Subcutaneous abdominal adipose tissue (tissue), 5 donors: ENCODE measurements around the gene ARL8A.
"Not testable (repeated sequence)": the region's sequence is repeated elsewhere in the genome, so short reads cannot be mapped to it uniquely, and the experiment has no call there.

ENCODE experiments used
- H3K27ac ChIP-seq: one replicate; pipeline ENCODE4 v1.7.0; 2013; ENCODE audit warnings: low read depth, mild to moderate bottlenecking, inconsistent platforms, low read length, moderate library complexity
- H3K27me3 ChIP-seq, 5 donors: one replicate each; pipeline ENCODE4 v1.7.0; 2013; ENCODE audit warnings: low read length in 5 of 5, inconsistent platforms in 1 of 5; ENCODE audit not compliant: control insufficient read depth in 5 of 5, insufficient read depth in 4 of 5
- H3K36me3 ChIP-seq, 5 donors: one replicate each; pipeline ENCODE4 v1.7.0; 2013; ENCODE audit warnings: low read length in 5 of 5; ENCODE audit not compliant: control insufficient read depth in 5 of 5, insufficient read depth in 5 of 5
- H3K4me1 ChIP-seq, 5 donors: one replicate each; pipeline ENCODE4 v1.7.0; 2013; ENCODE audit warnings: low read length in 5 of 5, mild to moderate bottlenecking in 3 of 5, moderate library complexity in 1 of 5; ENCODE audit not compliant: control insufficient read depth in 5 of 5, insufficient read depth in 5 of 5
- H3K4me3 ChIP-seq, 5 donors: one replicate each; pipeline ENCODE4 v1.7.0; 2013; ENCODE audit warnings: low read length in 5 of 5, low read depth in 1 of 5
- H3K9ac ChIP-seq, 5 donors: one replicate each; pipeline ENCODE4 v1.7.0; 2013; ENCODE audit warnings: low read length in 5 of 5, mild to moderate bottlenecking in 4 of 5, moderate library complexity in 3 of 5
- H3K9me3 ChIP-seq, 5 donors: one replicate each; pipeline ENCODE4 v1.7.0; 2013; ENCODE audit warnings: low read length in 5 of 5; ENCODE audit not compliant: control insufficient read depth in 5 of 5
- donor health status: healthy.
- donor health status: healthy.
- donor health status: healthy.
- donor health status: healthy.
- donor health status: healthy.

Gene ARL8A

GRCh38 chr1:202113690-202114300 lies 30.7 kb downstream of the ARL8A start:
- H3K4me3 ChIP-seq: no peak overlapping the region
- H3K9ac ChIP-seq: no peak overlapping the region
- H3K36me3 ChIP-seq: no peaks in the 10 kb centered on the region
- H3K27me3 ChIP-seq: no peaks in the 10 kb centered on the region
- no peaks in the 10 kb centered on the region for H3K9me3 ChIP-seq
- no peak overlapping the region for H3K27ac ChIP-seq
- H3K4me1 ChIP-seq: peaks cover 0 to 4% (median 3%) of the 10 kb centered on the region in 5 donors

GRCh38 chr1:202112859-202113689 lies 31.5 kb downstream of the ARL8A start:
- Histone ChIP-seq H3K9me3 (no peaks in the 10 kb centered on the region), H3K36me3 (no peaks in the 10 kb centered on the region), H3K9ac (no peak overlapping the region), H3K4me1 (peaks cover 0 to 4% (median 3%) of the 10 kb centered on the region in 5 donors), H3K27me3 (no peaks in the 10 kb centered on the region), H3K27ac (no peak overlapping the region), H3K4me3 (no peak overlapping the region)

- H3K27me3 ChIP-seq, H3K27ac ChIP-seq, H3K9ac ChIP-seq, H3K9me3 ChIP-seq, H3K36me3 ChIP-seq, H3K4me3 ChIP-seq, H3K4me1 ChIP-seq: not testable (repeated sequence)
These were observed 32.9 kb downstream of the ARL8A start for GRCh38 chr1:202111589-202111988.

GRCh38 chr1:202110977-202111376 lies 33.6 kb downstream of the ARL8A start:
- H3K27ac ChIP-seq: no peak overlapping the region
- H3K9me3 ChIP-seq: no peaks in the 10 kb centered on the region
- no peaks in the 10 kb centered on the region for H3K36me3 ChIP-seq
- H3K4me3 ChIP-seq: no peak overlapping the region
- H3K4me1 ChIP-seq: peaks cover 0 to 4% (median 3%) of the 10 kb centered on the region in 5 donors
- peaks cover 0 to 1% (median 0%) of the 10 kb centered on the region in 5 donors for H3K27me3 ChIP-seq
- no peak overlapping the region for H3K9ac ChIP-seq

GRCh38 chr1:202107801-202108731 lies 36.5 kb downstream of the ARL8A start:
- Histone ChIP-seq H3K27me3 (peaks cover 0 to 3% (median 0%) of the 10 kb centered on the region in 5 donors), H3K9ac (no peak overlapping the region), H3K9me3 (no peaks in the 10 kb centered on the region), H3K4me1 (peaks cover 0 to 4% (median 3%) of the 10 kb centered on the region in 5 donors), H3K27ac (no peak overlapping the region), H3K4me3 (no peak overlapping the region), H3K36me3 (no peaks in the 10 kb centered on the region)

- no peak overlapping the region for H3K27ac ChIP-seq
- no peaks in the 10 kb centered on the region for H3K4me1 ChIP-seq
- H3K36me3 ChIP-seq: no peaks in the 10 kb centered on the region
- H3K9me3 ChIP-seq: no peaks in the 10 kb centered on the region
- peaks cover 0 to 3% (median 0%) of the 10 kb centered on the region in 5 donors for H3K27me3 ChIP-seq
- no peak overlapping the region for H3K9ac ChIP-seq
- no peak overlapping the region for H3K4me3 ChIP-seq
These were observed 37.2 kb downstream of the ARL8A start for GRCh38 chr1:202107321-202107761.

- Histone ChIP-seq H3K27me3 (peaks cover 0 to 3% (median 0%) of the 10 kb centered on the region in 5 donors), H3K4me1 (no peaks in the 10 kb centered on the region), H3K4me3 (no peak overlapping the region), H3K9ac (no peak overlapping the region), H3K36me3 (no peaks in the 10 kb centered on the region), H3K9me3 (no peaks in the 10 kb centered on the region), H3K27ac (no peak overlapping the region)
These were observed 37.9 kb downstream of the ARL8A start for GRCh38 chr1:202106340-202107254.

- Histone ChIP-seq H3K4me1 (no peaks in the 10 kb centered on the region), H3K27ac (no peak overlapping the region), H3K36me3 (no peaks in the 10 kb centered on the region), H3K4me3 (no peak overlapping the region), H3K9ac (no peak overlapping the region), H3K9me3 (no peaks in the 10 kb centered on the region), H3K27me3 (peaks cover 0 to 3% (median 0%) of the 10 kb centered on the region in 5 donors)
These were observed 38.8 kb downstream of the ARL8A start for GRCh38 chr1:202105571-202106339.
